ENCODE results near the gene ZNF274. TPM values are rescaled to one million over a fixed set of nuclear protein-coding genes. Genes with fewer than 3 reads are reported as not detected.
"Not testable (repeated sequence)": the region's sequence is repeated elsewhere in the genome, so short reads cannot be mapped to it uniquely, and the experiment has no call there.

Gene ZNF274
- polyA plus RNA-seq, 1 experiment, result 15.2 TPM

DNA sequence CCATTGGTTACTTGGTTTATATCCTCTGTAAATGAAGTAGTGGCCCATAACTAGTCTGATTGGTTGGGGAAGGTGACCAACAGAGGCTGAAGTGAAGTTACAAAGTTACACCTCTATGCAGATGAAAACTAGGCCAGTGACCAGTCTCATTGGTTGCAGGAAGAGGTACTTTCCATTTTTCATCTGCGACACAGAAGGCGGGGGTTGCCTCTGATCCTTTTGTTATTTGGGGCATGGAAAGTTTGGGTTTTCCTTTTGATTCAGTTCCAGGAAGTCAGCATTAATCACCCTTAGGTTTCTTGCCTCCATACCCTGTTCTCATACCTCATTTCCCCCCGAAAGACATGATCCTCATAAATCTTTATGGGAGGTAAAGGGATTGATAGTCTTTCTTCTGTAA lies 66.0 kb downstream of the ZNF274 start:
- peaks cover 28% of the 10 kb centered on the region for H3K36me3 ChIP-seq (ENCODE audit: control insufficient read depth, insufficient read depth, low read length)
- ChIA-PET POLR2A (no interaction called here), CTCF (no interaction called here)

DNA sequence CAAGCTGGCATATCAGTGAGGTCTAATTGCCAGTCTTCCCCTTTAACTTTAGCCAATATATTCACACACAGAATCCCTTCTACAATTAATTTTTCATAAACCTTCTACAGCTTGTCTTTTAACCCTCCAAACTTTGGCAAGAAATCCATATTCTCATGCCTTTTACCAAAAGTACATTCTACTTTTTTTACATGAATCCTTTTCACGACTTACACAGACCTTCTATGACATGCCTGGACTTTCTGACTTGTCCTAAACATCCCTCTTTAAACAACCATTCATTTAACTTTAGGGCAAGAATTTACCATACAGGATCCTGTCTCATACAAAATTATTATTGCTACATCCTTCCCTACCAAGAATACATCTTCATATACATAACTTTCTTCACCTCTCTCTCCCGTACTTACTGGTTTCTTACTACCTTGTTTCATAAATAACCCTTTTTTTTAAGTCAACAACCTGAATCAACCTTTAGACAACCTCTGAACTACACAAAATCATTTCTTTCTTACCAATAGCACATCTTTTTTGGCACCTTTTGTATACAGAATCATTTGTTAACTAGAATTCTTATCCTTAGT lies 69.3 kb downstream of the ZNF274 start:
- ChIA-PET POLR2A (no interaction called here), CTCF (no interaction called here)
- Histone ChIP-seq H3K27me3 (ENCODE audit: control insufficient read depth, insufficient read depth, low read length) (no peaks in the 10 kb centered on the region), H3K4me3 (ENCODE audit: low read depth, low read length) (no peak overlapping the region), H3K36me3 (ENCODE audit: control insufficient read depth, insufficient read depth, low read length) (peaks cover 18% of the 10 kb centered on the region)
- TF ChIP-seq, protein P1, sequence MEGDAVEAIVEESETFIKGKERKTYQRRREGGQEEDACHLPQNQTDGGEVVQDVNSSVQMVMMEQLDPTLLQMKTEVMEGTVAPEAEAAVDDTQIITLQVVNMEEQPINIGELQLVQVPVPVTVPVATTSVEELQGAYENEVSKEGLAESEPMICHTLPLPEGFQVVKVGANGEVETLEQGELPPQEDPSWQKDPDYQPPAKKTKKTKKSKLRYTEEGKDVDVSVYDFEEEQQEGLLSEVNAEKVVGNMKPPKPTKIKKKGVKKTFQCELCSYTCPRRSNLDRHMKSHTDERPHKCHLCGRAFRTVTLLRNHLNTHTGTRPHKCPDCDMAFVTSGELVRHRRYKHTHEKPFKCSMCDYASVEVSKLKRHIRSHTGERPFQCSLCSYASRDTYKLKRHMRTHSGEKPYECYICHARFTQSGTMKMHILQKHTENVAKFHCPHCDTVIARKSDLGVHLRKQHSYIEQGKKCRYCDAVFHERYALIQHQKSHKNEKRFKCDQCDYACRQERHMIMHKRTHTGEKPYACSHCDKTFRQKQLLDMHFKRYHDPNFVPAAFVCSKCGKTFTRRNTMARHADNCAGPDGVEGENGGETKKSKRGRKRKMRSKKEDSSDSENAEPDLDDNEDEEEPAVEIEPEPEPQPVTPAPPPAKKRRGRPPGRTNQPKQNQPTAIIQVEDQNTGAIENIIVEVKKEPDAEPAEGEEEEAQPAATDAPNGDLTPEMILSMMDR (IDR thresholded peaks at IDR 0.05; ENCODE audit: insufficient read depth, low read depth, low read length), result no peak
- DNase-seq (ENCODE audit: low read depth), result no peak

More for the DNA sequence above, 66.0 kb downstream of the ZNF274 start:
- DNase-seq (ENCODE audit: low read depth), result no peak
- Histone ChIP-seq H3K27me3 (ENCODE audit: control insufficient read depth, insufficient read depth, low read length) (no peaks in the 10 kb centered on the region), H3K4me3 (ENCODE audit: low read depth, low read length) (no peak overlapping the region)
- TF ChIP-seq, protein P1 (IDR thresholded peaks at IDR 0.05; ENCODE audit: insufficient read depth, low read depth, low read length), result no peak

DNA sequence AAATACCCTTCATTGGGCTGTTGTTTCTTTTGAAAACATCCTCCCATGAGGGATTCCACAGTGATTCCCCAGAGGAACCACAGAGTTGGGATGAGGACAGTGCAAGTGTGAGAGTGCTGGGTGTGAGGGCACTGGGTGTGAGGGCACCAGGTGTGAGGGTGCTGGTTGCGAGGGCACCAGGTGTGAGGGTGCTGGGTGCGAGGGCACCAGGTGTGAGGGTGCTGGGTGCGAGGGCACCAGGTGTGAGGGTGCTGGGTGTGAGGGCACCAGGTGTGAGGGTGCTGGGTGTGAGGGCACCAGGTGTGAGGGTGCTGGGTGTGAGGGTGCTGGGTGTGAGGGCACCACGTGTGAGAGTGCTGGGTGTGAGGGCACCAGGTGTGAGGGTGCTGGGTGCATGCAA lies 75.4 kb downstream of the ZNF274 start:
- peaks cover 23% of the 10 kb centered on the region for H3K36me3 ChIP-seq (ENCODE audit: control insufficient read depth, insufficient read depth, low read length)
- DNase-seq (ENCODE audit: low read depth); H3K4me3 ChIP-seq (ENCODE audit: low read depth, low read length); H3K27me3 ChIP-seq (ENCODE audit: control insufficient read depth, insufficient read depth, low read length); CTCF ChIA-PET; POLR2A ChIA-PET: not testable (repeated sequence)

DNA sequence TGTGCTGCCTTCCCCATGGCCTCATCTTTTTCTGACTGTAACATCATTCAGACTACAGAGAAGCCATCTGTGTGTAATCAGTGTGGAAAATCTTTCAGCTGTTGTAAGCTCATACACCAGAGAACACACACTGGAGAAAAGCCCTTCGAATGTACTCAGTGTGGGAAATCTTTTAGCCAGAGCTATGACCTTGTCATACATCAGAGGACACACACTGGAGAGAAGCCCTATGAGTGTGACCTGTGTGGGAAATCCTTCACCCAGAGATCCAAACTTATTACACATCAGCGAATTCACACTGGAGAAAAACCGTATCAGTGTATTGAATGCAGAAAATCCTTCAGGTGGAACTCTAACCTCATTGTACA lies 78.7 kb downstream of the ZNF274 start:
- peaks cover 16% of the 10 kb centered on the region for H3K36me3 ChIP-seq (ENCODE audit: control insufficient read depth, insufficient read depth, low read length)
- no peak overlapping the region for H3K4me3 ChIP-seq (ENCODE audit: low read depth, low read length)
- TF ChIP-seq, protein P1 (IDR thresholded peaks at IDR 0.05; ENCODE audit: insufficient read depth, low read depth, low read length), result no peak
- DNase-seq (ENCODE audit: low read depth), result no peak
- POLR2A ChIA-PET, result no interaction called here
- H3K27me3 ChIP-seq (ENCODE audit: control insufficient read depth, insufficient read depth, low read length), result no peaks in the 10 kb centered on the region
- CTCF ChIA-PET, result no interaction called here

DNA sequence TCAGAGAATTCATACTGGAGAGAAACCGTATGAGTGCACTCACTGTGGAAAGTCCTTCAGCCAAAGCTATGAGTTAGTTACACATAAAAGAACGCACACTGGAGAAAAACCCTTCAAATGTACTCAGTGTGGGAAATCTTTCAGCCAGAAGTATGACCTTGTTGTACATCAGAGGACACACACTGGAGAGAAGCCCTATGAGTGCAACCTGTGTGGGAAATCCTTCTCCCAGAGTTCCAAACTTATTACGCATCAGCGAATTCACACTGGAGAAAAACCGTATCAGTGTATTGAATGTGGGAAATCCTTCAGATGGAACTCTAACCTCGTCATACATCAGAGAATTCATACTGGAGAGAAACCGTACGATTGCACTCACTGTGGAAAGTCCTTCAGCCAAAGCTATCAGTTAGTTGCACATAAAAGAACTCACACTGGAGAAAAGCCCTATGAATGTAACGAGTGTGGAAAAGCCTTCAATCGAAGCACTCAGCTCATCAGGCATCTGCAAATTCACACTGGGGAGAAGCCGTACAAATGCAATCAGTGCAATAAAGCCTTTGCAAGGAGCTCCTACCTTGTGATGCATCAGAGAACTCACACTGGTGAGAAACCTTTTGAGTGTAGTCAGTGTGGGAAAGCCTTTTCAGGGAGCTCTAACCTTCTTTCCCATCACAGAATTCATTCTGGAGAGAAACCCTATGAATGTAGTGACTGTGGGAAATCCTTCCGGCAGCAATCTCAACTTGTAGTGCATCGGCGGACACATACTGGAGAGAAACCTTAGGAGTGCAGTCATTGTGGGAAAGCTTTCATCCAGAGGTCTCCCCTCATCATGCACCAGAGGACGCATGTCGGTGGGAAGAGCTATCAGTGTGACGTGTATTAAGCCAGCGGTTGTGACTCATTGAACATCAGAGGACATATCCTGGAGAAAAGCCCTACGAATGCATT lies 79.4 kb downstream of the ZNF274 start:
- H3K27me3 ChIP-seq (ENCODE audit: control insufficient read depth, insufficient read depth, low read length), result no peaks in the 10 kb centered on the region
- no peak overlapping the region for H3K4me3 ChIP-seq (ENCODE audit: low read depth, low read length)
- ChIA-PET POLR2A (no interaction called here), CTCF (no interaction called here)
- DNase-seq (ENCODE audit: low read depth), result no peak
- H3K36me3 ChIP-seq (ENCODE audit: control insufficient read depth, insufficient read depth, low read length), result peaks cover 16% of the 10 kb centered on the region
- TF ChIP-seq, protein P1 (IDR thresholded peaks at IDR 0.05; ENCODE audit: insufficient read depth, low read depth, low read length), result no peak

All from BJ (cell line).